ENCODE measurements around the gene MPP3.

MPP3 gene

GRCh38 chr17:43817826-43818225, 15.1 kb downstream of the MPP3 start (continued):
- no peak for TF ChIP-seq ELK4 (IDR thresholded peaks at IDR 0.05; ENCODE audit: borderline replicate concordance, low read depth, low read length)
- no peak for TF ChIP-seq ZNF426 (tag by site-specific recombination; IDR thresholded peaks at IDR 0.05)

GRCh38 chr17:43816336-43817320, 16.3 kb downstream of the MPP3 start:
- TF ChIP-seq ZNF324 (tag by site-specific recombination; IDR thresholded peaks at IDR 0.05) (no peak), ZNF18 (tag by site-specific recombination; IDR thresholded peaks at IDR 0.05) (0 out of 2 replicates have a peak, but pooled peaks have one; percentile 50)
- Histone ChIP-seq H3K4me1 (ENCODE audit: control insufficient read depth, insufficient read depth, low read length) (no peaks in the 10 kb centered on the region), H3K36me3 (ENCODE audit: control insufficient read depth in 2 of 2, insufficient read depth in 1 of 2, low read length in 2 of 2) (peaks cover 11 to 73% of the 10 kb centered on the region in 2 experiments; a peak in 2 of 3 replicates), H3K27ac (ENCODE audit: extremely low read depth, low read depth, low read length) (no peak overlapping the region), H3K4me3 (ENCODE audit: low read depth, low read length) (no peak overlapping the region), H3K9me3 (ENCODE audit: control insufficient read depth, insufficient read depth, low read depth, low read length) (no peaks in the 10 kb centered on the region)
- CTCF ChIA-PET: interaction anchor here (1.0 to 4.8 kb wide), 4 partner anchors 29 to 64 kb away, joined by 3 to 21 read pairs (median 6); partner anchors contain the start of gene CD300LG
- POLR2A ChIA-PET: interaction anchor here (1.5 kb wide), 2 partner anchors 8 to 38 kb away, joined by 3 to 5 read pairs; partner anchors contain the start of gene DUSP3

GRCh38 chr17:43814714-43815113, 18.2 kb downstream of the MPP3 start:
- no peaks in the 10 kb centered on the region for H3K9me3 ChIP-seq (ENCODE audit: control insufficient read depth, insufficient read depth, low read depth, low read length)
- ChIA-PET POLR2A (no interaction called here), CTCF (interaction anchor here (1.1 to 4.8 kb wide), 2 partner anchors 26 to 31 kb away, joined by 4 to 21 read pairs; partner anchors contain the start of gene CD300LG)
- no peak overlapping the region for H3K4me3 ChIP-seq (ENCODE audit: low read depth, low read length)
- no peak overlapping the region for H3K27ac ChIP-seq (ENCODE audit: extremely low read depth, low read depth, low read length)
- H3K4me1 ChIP-seq (ENCODE audit: control insufficient read depth, insufficient read depth, low read length): no peaks in the 10 kb centered on the region
- TF ChIP-seq SCRT2 (tag by site-specific recombination; IDR thresholded peaks at IDR 0.05) (peak; percentile 53; the same call in 1 of the 2 replicates), ZNF302 (tag by site-specific recombination; IDR thresholded peaks at IDR 0.05; ENCODE audit: low read depth) (no peak), ZNF114 (tag by site-specific recombination; IDR thresholded peaks at IDR 0.05) (no peak)
- H3K36me3 ChIP-seq (ENCODE audit: control insufficient read depth in 2 of 2, insufficient read depth in 1 of 2, low read length in 2 of 2): peaks cover 9 to 73% of the 10 kb centered on the region in 2 experiments; a peak in 2 of 3 replicates

- peaks cover 8 to 73% of the 10 kb centered on the region in 2 experiments; a peak in 2 of 3 replicates for H3K36me3 ChIP-seq (ENCODE audit: control insufficient read depth in 2 of 2, insufficient read depth in 1 of 2, low read length in 2 of 2)
- ChIA-PET POLR2A (no interaction called here), CTCF (interaction anchor here (0.7 to 1.1 kb wide), 3 partner anchors 9 to 26 kb away, joined by 3 to 4 read pairs (median 3); no protein-coding TSS in a partner anchor)
- H3K4me3 ChIP-seq (ENCODE audit: low read depth, low read length): no peak overlapping the region
- H3K9me3 ChIP-seq (ENCODE audit: control insufficient read depth, insufficient read depth, low read depth, low read length): no peaks in the 10 kb centered on the region
- no peak overlapping the region for H3K27ac ChIP-seq (ENCODE audit: extremely low read depth, low read depth, low read length)
- H3K4me1 ChIP-seq (ENCODE audit: control insufficient read depth, insufficient read depth, low read length): no peaks in the 10 kb centered on the region
- no peak for TF ChIP-seq ZNF501 (tag by site-specific recombination; IDR thresholded peaks at IDR 0.05)
- TF ChIP-seq ZFP41 (tag by site-specific recombination; IDR thresholded peaks at IDR 0.05; ENCODE audit: borderline replicate concordance): no peak
- no peak for TF ChIP-seq PRDM6 (tag by site-specific recombination; IDR thresholded peaks at IDR 0.05)
- TF ChIP-seq AEBP2 (tag by site-specific recombination; IDR thresholded peaks at IDR 0.05; ENCODE audit: borderline replicate concordance): no peak
- TF ChIP-seq HOXC10 (CRISPR knock-in tag; IDR thresholded peaks at IDR 0.05): no peak
- no peak for TF ChIP-seq ZIC2 (tag by site-specific recombination; IDR thresholded peaks at IDR 0.05)
- no peak for TF ChIP-seq ZXDB (tag by site-specific recombination; IDR thresholded peaks at IDR 0.05)
- no peak for TF ChIP-seq ZSCAN4 (tag by site-specific recombination; IDR thresholded peaks at IDR 0.05)
- TF ChIP-seq ZNF558 (tag by site-specific recombination; IDR thresholded peaks at IDR 0.05): no peak
- no peak for TF ChIP-seq ZNF514 (tag by site-specific recombination; IDR thresholded peaks at IDR 0.05)
- no peak for TF ChIP-seq ZBTB6 (tag by site-specific recombination; IDR thresholded peaks at IDR 0.05)
- TF ChIP-seq ZNF610 (tag by site-specific recombination; IDR thresholded peaks at IDR 0.05; ENCODE audit: borderline replicate concordance): no peak
These were observed 18.9 kb downstream of the MPP3 start for GRCh38 chr17:43814026-43814425.
